ENCODE measurements around the gene CDK18. TPM values are rescaled to one million over a fixed set of nuclear protein-coding genes. Genes with fewer than 3 reads are reported as not detected.

The CDK18 gene
- total RNA-seq, 2 donors from 2014 or later: 27.9 to 46.0 TPM

- TF ChIP-seq CTCF (IDR thresholded peaks at IDR 0.05): no peak
- Histone ChIP-seq H3K4me1 (no peaks in the 10 kb centered on the region), H3K4me3 (no peak overlapping the region), H3K9ac (ENCODE audit: low read depth in 2 of 2, low read length in 2 of 2) (no peak overlapping the region), H3K27ac (no peak overlapping the region), H3K9me3 (no peaks in the 10 kb centered on the region), H3K36me3 (no peaks in the 10 kb centered on the region), H3K27me3 (no peaks in the 10 kb centered on the region)
- no peak for DNase-seq
- intact Hi-C loops (cut with DNase I): no loop called here
Observed at GRCh38 chr1:205473475-205473874, 31.0 kb upstream of the CDK18 start.

- no peak overlapping the region for H3K9ac ChIP-seq (ENCODE audit: low read depth in 2 of 2, low read length in 2 of 2)
Observed at GRCh38 chr1:205473966-205474365, 30.5 kb upstream of the CDK18 start.

GRCh38 chr1:205474571-205474970 lies 29.9 kb upstream of the CDK18 start:
- no peak for TF ChIP-seq CTCF (IDR thresholded peaks at IDR 0.05)
- no peaks in the 10 kb centered on the region for H3K27me3 ChIP-seq
- H3K4me3 ChIP-seq: no peak overlapping the region
- no peaks in the 10 kb centered on the region for H3K9me3 ChIP-seq
- no peak for DNase-seq
- no peaks in the 10 kb centered on the region for H3K4me1 ChIP-seq
- H3K27ac ChIP-seq: no peak overlapping the region
- intact Hi-C loops (cut with DNase I): no loop called here
- no peaks in the 10 kb centered on the region for H3K36me3 ChIP-seq
- H3K9ac ChIP-seq (ENCODE audit: low read depth in 2 of 2, low read length in 2 of 2): no peak overlapping the region

More at GRCh38 chr1:205473966-205474365, 30.5 kb upstream of the CDK18 start:
- H3K27ac ChIP-seq: no peak overlapping the region
- H3K4me3 ChIP-seq: no peak overlapping the region
- no peaks in the 10 kb centered on the region for H3K27me3 ChIP-seq
- H3K9me3 ChIP-seq: no peaks in the 10 kb centered on the region
- DNase-seq: no peak
- H3K4me1 ChIP-seq: no peaks in the 10 kb centered on the region
- no peak for TF ChIP-seq CTCF (IDR thresholded peaks at IDR 0.05)
- no peaks in the 10 kb centered on the region for H3K36me3 ChIP-seq
- intact Hi-C loops (cut with DNase I): no loop called here

- TF ChIP-seq CTCF (IDR thresholded peaks at IDR 0.05): no peak
- no peak overlapping the region for H3K27ac ChIP-seq
- H3K9ac ChIP-seq (ENCODE audit: low read depth in 2 of 2, low read length in 2 of 2): no peak overlapping the region
- H3K36me3 ChIP-seq: no peaks in the 10 kb centered on the region
- DNase-seq: no peak
- no peaks in the 10 kb centered on the region for H3K9me3 ChIP-seq
- no peaks in the 10 kb centered on the region for H3K4me1 ChIP-seq
- intact Hi-C loops (cut with DNase I): no loop called here
- H3K4me3 ChIP-seq: no peak overlapping the region
- no peaks in the 10 kb centered on the region for H3K27me3 ChIP-seq
Observed at GRCh38 chr1:205475855-205476254, 28.6 kb upstream of the CDK18 start.

- no peak for DNase-seq
- Histone ChIP-seq H3K4me1 (no peaks in the 10 kb centered on the region), H3K9me3 (no peaks in the 10 kb centered on the region), H3K9ac (ENCODE audit: low read depth in 2 of 2, low read length in 2 of 2) (no peak overlapping the region), H3K27me3 (no peaks in the 10 kb centered on the region), H3K27ac (no peak overlapping the region), H3K36me3 (no peaks in the 10 kb centered on the region), H3K4me3 (no peak overlapping the region)
- intact Hi-C loops (cut with DNase I): no loop called here
- TF ChIP-seq CTCF (IDR thresholded peaks at IDR 0.05): no peak
Observed at GRCh38 chr1:205476648-205477047, 27.8 kb upstream of the CDK18 start.
